HG02588 (cell line): ENCODE results near the gene NUP98.
"Not testable (repeated sequence)": the region's sequence is repeated elsewhere in the genome, so short reads cannot be mapped to it uniquely, and the experiment has no call there.

Source experiments
- ATAC-seq: cut with Tn5 transposase; IDR thresholded peaks from one replicate; pipeline ENCODE4 v1.9.1; 2021; ENCODE audit warnings: mild to moderate bottlenecking, moderate library complexity; ENCODE audit not compliant: unreplicated experiment

Gene NUP98

GRCh38 chr11:3645552-3645951, 151.8 kb downstream of the NUP98 start:
- no peak for ATAC-seq

DNA sequence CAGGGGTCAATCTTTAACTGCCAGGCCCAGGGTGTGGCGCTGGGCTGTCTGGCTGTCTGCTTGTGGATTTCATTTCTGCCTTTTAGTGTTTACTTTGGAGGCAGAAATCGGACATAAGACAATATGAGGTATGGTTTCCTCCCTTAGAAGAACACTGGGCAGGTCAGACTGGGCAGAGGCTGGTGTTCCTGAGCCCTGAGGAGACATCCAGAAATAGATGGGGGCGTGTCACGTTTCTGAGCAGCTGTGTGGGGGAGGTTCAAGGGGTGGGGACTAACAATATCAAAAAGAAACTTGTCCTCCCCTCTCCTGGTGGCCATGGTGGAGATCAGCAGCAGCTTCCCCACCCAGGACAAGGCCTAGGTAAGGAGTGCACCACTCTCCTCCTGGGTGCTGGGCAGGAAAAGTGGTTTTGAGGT, 152.5 kb downstream of the NUP98 start, which contains the start of gene ART1:
TSS of gene ART1 (plus strand) at position 312 of the 419 bp plus-strand sequence. CDS start 14,086 bp downstream, outside the sequence.
- ATAC-seq: no peak

GRCh38 chr11:3643102-3643546, 154.2 kb downstream of the NUP98 start:
- not testable (repeated sequence) for ATAC-seq

DNA sequence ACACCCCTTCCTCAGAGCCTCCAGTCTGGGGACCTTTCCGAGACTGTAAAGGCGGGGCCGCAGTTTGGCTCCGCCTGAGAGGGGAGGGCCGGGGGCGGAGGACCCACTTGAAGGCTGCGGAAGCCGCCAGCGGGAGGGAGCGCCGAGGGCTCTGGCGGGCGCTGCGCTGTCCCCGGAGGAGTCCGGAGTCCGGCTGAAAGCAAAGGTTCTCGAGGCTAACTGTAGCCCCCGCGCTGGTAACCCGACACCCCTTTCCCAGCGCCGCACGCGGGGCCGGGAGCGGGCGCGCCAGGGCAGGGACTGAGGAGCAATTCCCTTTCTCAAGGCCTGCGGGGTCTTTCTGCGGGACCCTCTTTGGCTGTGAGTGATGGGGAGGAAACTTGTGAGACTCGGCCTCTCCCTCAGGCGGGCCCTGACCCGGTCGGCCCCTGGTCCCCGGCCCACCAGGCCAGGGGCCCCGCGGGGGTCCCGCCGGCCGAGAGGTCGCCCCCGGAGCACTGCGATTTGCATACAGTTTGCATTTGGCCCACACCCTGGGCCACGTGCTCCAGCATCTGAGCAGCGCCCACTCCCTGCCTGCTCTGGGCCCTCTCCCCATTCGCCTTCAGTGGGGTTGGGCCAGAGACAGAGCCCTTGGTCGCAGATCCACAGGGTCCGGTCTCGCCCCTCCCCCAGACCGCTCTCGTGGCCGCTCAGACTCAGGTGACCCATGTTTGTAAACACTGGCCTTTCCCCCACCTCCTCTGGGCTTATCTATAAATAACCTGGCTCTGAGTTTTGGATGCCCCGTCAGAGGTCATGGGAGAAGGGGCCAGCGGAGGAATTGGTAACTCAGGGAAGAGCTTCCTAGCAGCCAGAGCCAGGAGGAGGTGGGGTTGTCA, 155.0 kb downstream of the NUP98 start:
- no peak for ATAC-seq

- ATAC-seq: no peak
Observed at GRCh38 chr11:3641701-3642070, 155.7 kb downstream of the NUP98 start, which contains the start of gene ART5. TSS of gene ART5 (minus strand) at chr11:3641992. CDS start at chr11:3641862, 130 bp downstream.

- no peak for ATAC-seq
Observed at GRCh38 chr11:3641191-3641590, 156.2 kb downstream of the NUP98 start.

DNA sequence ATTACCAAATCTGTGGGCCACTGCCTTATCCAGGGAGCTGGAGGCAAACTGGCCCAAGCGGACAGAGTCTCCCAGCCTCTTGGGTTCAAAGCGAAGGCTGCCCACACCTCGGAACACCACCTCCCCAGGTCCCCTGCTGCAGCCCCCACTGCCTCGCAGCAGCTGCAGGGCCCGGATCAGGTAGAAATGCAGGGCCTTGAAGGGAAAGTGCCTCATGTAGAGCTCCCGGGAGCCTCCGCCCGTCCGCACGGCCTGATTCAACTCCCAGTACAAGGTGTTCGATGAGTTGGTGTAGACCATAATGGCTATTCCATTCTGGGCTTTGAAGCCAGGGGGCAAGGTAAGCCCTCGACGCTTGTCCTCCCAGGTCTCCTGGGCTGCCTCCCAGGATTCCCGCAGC, 157.5 kb downstream of the NUP98 start:
- ATAC-seq: no peak

GRCh38 chr11:3638513-3638912, 158.8 kb downstream of the NUP98 start:
- ATAC-seq: no peak

DNA sequence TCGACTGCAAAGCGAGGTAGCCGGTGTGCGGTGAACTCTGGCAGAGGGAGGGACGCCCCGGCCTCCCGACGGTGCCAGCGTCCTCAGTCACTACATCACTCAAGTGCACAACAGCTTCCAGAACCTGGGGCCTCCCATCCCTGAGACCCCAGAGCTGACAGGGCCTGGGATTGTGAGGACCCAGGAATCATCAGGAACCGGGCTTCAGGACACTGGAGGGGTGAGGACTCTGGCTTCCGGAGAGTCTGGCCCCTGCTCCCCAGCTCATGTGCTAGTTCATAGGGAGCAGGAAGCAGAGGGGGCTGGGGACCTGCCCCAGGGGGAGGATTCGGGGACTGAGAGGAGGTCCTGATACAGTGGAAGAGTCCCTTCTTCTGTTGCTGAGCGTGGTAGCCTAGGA, 160.2 kb downstream of the NUP98 start:
- no peak for ATAC-seq

GRCh38 chr11:3635641-3636375, 161.5 kb downstream of the NUP98 start:
- no peak for ATAC-seq

DNA sequence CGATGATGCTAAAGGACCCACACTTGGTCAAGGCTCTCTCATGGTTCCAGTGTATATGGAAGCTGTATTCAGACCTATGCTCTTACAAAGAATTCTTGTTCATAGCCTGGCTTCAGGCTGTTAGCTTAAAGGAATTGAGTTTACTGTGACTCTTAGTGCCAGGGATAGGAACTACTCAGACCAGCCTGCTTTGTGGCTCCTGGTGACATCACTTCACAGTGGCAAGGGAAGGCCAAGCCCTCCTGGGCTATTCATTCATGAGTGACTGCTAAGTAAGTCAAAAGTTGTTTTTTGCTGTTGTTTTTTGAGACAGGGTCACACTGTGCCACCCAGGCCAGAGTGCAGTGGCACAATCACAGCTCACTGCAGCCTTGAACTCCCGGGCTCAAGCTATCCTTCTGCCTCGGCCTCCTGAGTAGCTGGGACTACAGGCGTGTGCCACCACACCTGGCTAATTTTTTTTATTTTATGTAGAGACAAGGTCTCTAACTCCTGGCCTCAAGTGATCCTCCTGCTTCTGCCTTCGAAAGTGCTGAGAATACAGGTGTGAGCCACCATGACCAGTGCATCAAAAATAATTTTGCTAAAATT, 165.2 kb downstream of the NUP98 start:
- no peak for ATAC-seq

DNA sequence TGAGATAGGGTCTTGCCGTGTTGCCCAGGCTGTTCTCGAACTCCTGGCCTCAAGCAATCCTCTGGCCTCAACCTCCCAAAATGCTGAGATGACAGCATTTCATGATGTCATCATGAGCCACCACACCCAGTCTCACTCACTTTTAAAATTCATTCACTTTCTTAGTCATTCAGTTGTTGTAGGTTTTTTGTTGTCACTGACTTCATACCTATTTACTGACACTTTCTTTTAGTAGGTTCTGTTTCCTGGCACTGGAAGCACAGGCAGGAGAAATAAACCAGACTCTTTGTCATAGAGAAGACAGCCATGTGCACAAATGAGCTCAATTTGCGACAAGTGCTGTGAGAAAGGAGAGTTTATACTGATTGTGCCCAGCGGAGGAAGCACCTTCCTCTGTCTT, 166.0 kb downstream of the NUP98 start:
- ATAC-seq: no peak

DNA sequence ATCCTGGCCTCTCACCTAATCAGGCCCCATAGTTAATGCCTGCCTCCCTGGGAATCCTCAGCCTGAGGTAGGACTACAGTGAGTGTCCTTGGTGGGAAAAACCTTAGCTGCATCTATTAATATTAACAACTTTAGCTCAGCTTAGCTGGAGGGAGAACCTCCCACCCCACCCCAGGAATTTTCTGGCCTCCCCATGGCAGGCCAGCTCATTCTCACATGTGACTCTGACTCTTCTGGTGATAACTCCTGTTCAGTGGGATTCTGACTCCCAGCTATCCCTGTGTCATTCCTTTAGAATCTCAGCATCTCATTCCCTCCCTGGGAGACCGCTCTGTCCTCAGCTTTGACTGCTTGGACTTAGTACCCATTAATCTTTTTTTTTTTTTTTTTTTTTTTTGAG, 170.1 kb downstream of the NUP98 start:
- ATAC-seq: no peak

- ATAC-seq: no peak
Observed at GRCh38 chr11:3626250-3626960, 170.9 kb downstream of the NUP98 start.
